ENCODE data around the gene NETO2.

NETO2 gene

GRCh38 chr16:47084198-47084597 is 59.5 kb downstream of the NETO2 start:
- H3K27ac ChIP-seq (ENCODE audit: low read length), result no peak overlapping the region
- no peaks in the 10 kb centered on the region for H3K9me3 ChIP-seq (ENCODE audit: control insufficient read depth in 2 of 2, low read length in 2 of 2)
- no peak overlapping the region for H3K4me3 ChIP-seq (ENCODE audit: low read length in 2 of 2)
- no peak overlapping the region for H3K9ac ChIP-seq (ENCODE audit: low read length in 2 of 2)
- H3K36me3 ChIP-seq (ENCODE audit: control insufficient read depth in 2 of 2, insufficient read depth in 2 of 2, low read length in 2 of 2), result no peaks in the 10 kb centered on the region
- H3K4me1 ChIP-seq (ENCODE audit: control insufficient read depth, insufficient read depth, low read length), result no peaks in the 10 kb centered on the region
- H3K27me3 ChIP-seq (ENCODE audit: control insufficient read depth in 1 of 2, insufficient read depth in 2 of 2, low read length in 2 of 2), result no peaks in the 10 kb centered on the region

- Histone ChIP-seq H3K27ac (ENCODE audit: low read length) (no peak overlapping the region), H3K4me3 (ENCODE audit: low read length in 2 of 2) (no peak overlapping the region), H3K4me1 (ENCODE audit: control insufficient read depth, insufficient read depth, low read length) (no peaks in the 10 kb centered on the region), H3K36me3 (ENCODE audit: control insufficient read depth in 2 of 2, insufficient read depth in 2 of 2, low read length in 2 of 2) (no peaks in the 10 kb centered on the region), H3K27me3 (ENCODE audit: control insufficient read depth in 1 of 2, insufficient read depth in 2 of 2, low read length in 2 of 2) (no peaks in the 10 kb centered on the region), H3K9ac (ENCODE audit: low read length in 2 of 2) (no peak overlapping the region), H3K9me3 (ENCODE audit: control insufficient read depth in 2 of 2, low read length in 2 of 2) (no peaks in the 10 kb centered on the region)
Observed at GRCh38 chr16:47082099-47082865, 61.5 kb downstream of the NETO2 start.

GRCh38 chr16:47081115-47081514 is 62.6 kb downstream of the NETO2 start:
- H3K36me3 ChIP-seq (ENCODE audit: control insufficient read depth in 2 of 2, insufficient read depth in 2 of 2, low read length in 2 of 2), result no peaks in the 10 kb centered on the region
- no peaks in the 10 kb centered on the region for H3K27me3 ChIP-seq (ENCODE audit: control insufficient read depth in 1 of 2, insufficient read depth in 2 of 2, low read length in 2 of 2)
- no peak overlapping the region for H3K4me3 ChIP-seq (ENCODE audit: low read length in 2 of 2)

GRCh38 chr16:47079860-47080259 is 63.9 kb downstream of the NETO2 start:
- H3K4me1 ChIP-seq (ENCODE audit: control insufficient read depth, insufficient read depth, low read length), result no peaks in the 10 kb centered on the region
- H3K36me3 ChIP-seq (ENCODE audit: control insufficient read depth in 2 of 2, insufficient read depth in 2 of 2, low read length in 2 of 2), result no peaks in the 10 kb centered on the region
- H3K9ac ChIP-seq (ENCODE audit: low read length in 2 of 2), result no peak overlapping the region
- no peak overlapping the region for H3K4me3 ChIP-seq (ENCODE audit: low read length in 2 of 2)
- H3K27ac ChIP-seq (ENCODE audit: low read length), result no peak overlapping the region
- no peaks in the 10 kb centered on the region for H3K27me3 ChIP-seq (ENCODE audit: control insufficient read depth in 1 of 2, insufficient read depth in 2 of 2, low read length in 2 of 2)
- no peaks in the 10 kb centered on the region for H3K9me3 ChIP-seq (ENCODE audit: control insufficient read depth in 2 of 2, low read length in 2 of 2)

More at GRCh38 chr16:47081115-47081514, 62.6 kb downstream of the NETO2 start:
- Histone ChIP-seq H3K27ac (ENCODE audit: low read length) (no peak overlapping the region), H3K9ac (ENCODE audit: low read length in 2 of 2) (no peak overlapping the region), H3K9me3 (ENCODE audit: control insufficient read depth in 2 of 2, low read length in 2 of 2) (no peaks in the 10 kb centered on the region), H3K4me1 (ENCODE audit: control insufficient read depth, insufficient read depth, low read length) (no peaks in the 10 kb centered on the region)

- no peaks in the 10 kb centered on the region for H3K9me3 ChIP-seq (ENCODE audit: control insufficient read depth in 2 of 2, low read length in 2 of 2)
- no peak overlapping the region for H3K4me3 ChIP-seq (ENCODE audit: low read length in 2 of 2)
- H3K4me1 ChIP-seq (ENCODE audit: control insufficient read depth, insufficient read depth, low read length), result no peaks in the 10 kb centered on the region
- no peaks in the 10 kb centered on the region for H3K27me3 ChIP-seq (ENCODE audit: control insufficient read depth in 1 of 2, insufficient read depth in 2 of 2, low read length in 2 of 2)
- H3K36me3 ChIP-seq (ENCODE audit: control insufficient read depth in 2 of 2, insufficient read depth in 2 of 2, low read length in 2 of 2), result no peaks in the 10 kb centered on the region
- H3K9ac ChIP-seq (ENCODE audit: low read length in 2 of 2), result no peak overlapping the region
- H3K27ac ChIP-seq (ENCODE audit: low read length), result no peak overlapping the region
Observed at GRCh38 chr16:47073223-47074155, 70.3 kb downstream of the NETO2 start.

- H3K9me3 ChIP-seq (ENCODE audit: control insufficient read depth in 2 of 2, low read length in 2 of 2), result no peaks in the 10 kb centered on the region
- H3K27ac ChIP-seq (ENCODE audit: low read length), result no peak overlapping the region
- H3K4me1 ChIP-seq (ENCODE audit: control insufficient read depth, insufficient read depth, low read length), result no peaks in the 10 kb centered on the region
- H3K4me3 ChIP-seq (ENCODE audit: low read length in 2 of 2), result no peak overlapping the region
- H3K9ac ChIP-seq (ENCODE audit: low read length in 2 of 2), result no peak overlapping the region
- H3K36me3 ChIP-seq (ENCODE audit: control insufficient read depth in 2 of 2, insufficient read depth in 2 of 2, low read length in 2 of 2), result no peaks in the 10 kb centered on the region
- no peaks in the 10 kb centered on the region for H3K27me3 ChIP-seq (ENCODE audit: control insufficient read depth in 1 of 2, insufficient read depth in 2 of 2, low read length in 2 of 2)
Observed at GRCh38 chr16:47072158-47072557, 71.6 kb downstream of the NETO2 start.

- H3K9me3 ChIP-seq (ENCODE audit: control insufficient read depth in 2 of 2, low read length in 2 of 2), result no peaks in the 10 kb centered on the region
- no peak overlapping the region for H3K9ac ChIP-seq (ENCODE audit: low read length in 2 of 2)
- no peak overlapping the region for H3K4me3 ChIP-seq (ENCODE audit: low read length in 2 of 2)
- no peaks in the 10 kb centered on the region for H3K4me1 ChIP-seq (ENCODE audit: control insufficient read depth, insufficient read depth, low read length)
- peaks cover 0 to 2% of the 10 kb centered on the region in 2 donors for H3K27me3 ChIP-seq (ENCODE audit: control insufficient read depth in 1 of 2, insufficient read depth in 2 of 2, low read length in 2 of 2)
- no peak overlapping the region for H3K27ac ChIP-seq (ENCODE audit: low read length)
- no peaks in the 10 kb centered on the region for H3K36me3 ChIP-seq (ENCODE audit: control insufficient read depth in 2 of 2, insufficient read depth in 2 of 2, low read length in 2 of 2)
Observed at GRCh38 chr16:47069841-47070584, 73.7 kb downstream of the NETO2 start.

- Histone ChIP-seq H3K27me3 (ENCODE audit: control insufficient read depth in 1 of 2, insufficient read depth in 2 of 2, low read length in 2 of 2) (peaks cover 0 to 2% of the 10 kb centered on the region in 2 donors), H3K4me3 (ENCODE audit: low read length in 2 of 2) (no peak overlapping the region), H3K27ac (ENCODE audit: low read length) (no peak overlapping the region), H3K9ac (ENCODE audit: low read length in 2 of 2) (no peak overlapping the region), H3K36me3 (ENCODE audit: control insufficient read depth in 2 of 2, insufficient read depth in 2 of 2, low read length in 2 of 2) (no peaks in the 10 kb centered on the region), H3K9me3 (ENCODE audit: control insufficient read depth in 2 of 2, low read length in 2 of 2) (no peaks in the 10 kb centered on the region), H3K4me1 (ENCODE audit: control insufficient read depth, insufficient read depth, low read length) (no peaks in the 10 kb centered on the region)
Observed at GRCh38 chr16:47069313-47069712, 74.4 kb downstream of the NETO2 start.

- Histone ChIP-seq H3K27me3 (ENCODE audit: control insufficient read depth in 1 of 2, insufficient read depth in 2 of 2, low read length in 2 of 2) (peaks cover 0 to 2% of the 10 kb centered on the region in 2 donors), H3K9me3 (ENCODE audit: control insufficient read depth in 2 of 2, low read length in 2 of 2) (peaks cover 0 to 3% of the 10 kb centered on the region in 2 donors), H3K9ac (ENCODE audit: low read length in 2 of 2) (no peak overlapping the region), H3K4me1 (ENCODE audit: control insufficient read depth, insufficient read depth, low read length) (no peaks in the 10 kb centered on the region), H3K4me3 (ENCODE audit: low read length in 2 of 2) (no peak overlapping the region), H3K36me3 (ENCODE audit: control insufficient read depth in 2 of 2, insufficient read depth in 2 of 2, low read length in 2 of 2) (no peaks in the 10 kb centered on the region), H3K27ac (ENCODE audit: low read length) (no peak overlapping the region)
Observed at GRCh38 chr16:47067203-47067602, 76.5 kb downstream of the NETO2 start.
